Measurements from ENCODE around the gene ADGRG3.

ADGRG3 gene

DNA sequence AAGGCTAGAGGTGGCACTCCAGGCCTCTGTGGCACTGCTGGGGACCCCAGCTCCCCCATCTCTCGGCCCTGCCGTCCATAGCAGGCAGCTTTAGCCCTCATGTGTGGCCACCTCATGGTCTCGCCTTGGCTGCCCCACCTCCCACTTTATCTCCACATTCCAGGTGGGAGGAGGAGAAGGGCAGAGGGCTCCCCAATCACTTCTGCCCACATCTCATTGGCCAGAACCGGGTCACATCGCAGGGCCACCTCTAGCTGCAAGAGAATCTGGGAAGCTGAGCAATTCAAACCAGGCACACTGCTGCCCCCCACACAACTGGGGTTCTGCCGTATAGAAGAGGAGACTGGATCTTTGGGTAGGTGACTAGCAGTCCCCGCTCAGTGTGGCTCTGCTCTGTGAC, 28.1 kb downstream of the ADGRG3 start:
- no peak overlapping the region for H3K4me3 ChIP-seq (ENCODE audit: low read depth, low read length)
- TF ChIP-seq, protein P1, sequence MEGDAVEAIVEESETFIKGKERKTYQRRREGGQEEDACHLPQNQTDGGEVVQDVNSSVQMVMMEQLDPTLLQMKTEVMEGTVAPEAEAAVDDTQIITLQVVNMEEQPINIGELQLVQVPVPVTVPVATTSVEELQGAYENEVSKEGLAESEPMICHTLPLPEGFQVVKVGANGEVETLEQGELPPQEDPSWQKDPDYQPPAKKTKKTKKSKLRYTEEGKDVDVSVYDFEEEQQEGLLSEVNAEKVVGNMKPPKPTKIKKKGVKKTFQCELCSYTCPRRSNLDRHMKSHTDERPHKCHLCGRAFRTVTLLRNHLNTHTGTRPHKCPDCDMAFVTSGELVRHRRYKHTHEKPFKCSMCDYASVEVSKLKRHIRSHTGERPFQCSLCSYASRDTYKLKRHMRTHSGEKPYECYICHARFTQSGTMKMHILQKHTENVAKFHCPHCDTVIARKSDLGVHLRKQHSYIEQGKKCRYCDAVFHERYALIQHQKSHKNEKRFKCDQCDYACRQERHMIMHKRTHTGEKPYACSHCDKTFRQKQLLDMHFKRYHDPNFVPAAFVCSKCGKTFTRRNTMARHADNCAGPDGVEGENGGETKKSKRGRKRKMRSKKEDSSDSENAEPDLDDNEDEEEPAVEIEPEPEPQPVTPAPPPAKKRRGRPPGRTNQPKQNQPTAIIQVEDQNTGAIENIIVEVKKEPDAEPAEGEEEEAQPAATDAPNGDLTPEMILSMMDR (IDR thresholded peaks at IDR 0.05; ENCODE audit: low read depth, low read length): no peak
- in situ Hi-C loops (cut with HindIII; ENCODE audit: low sequenced_read_pairs): no loop called here
- no peak for DNase-seq (ENCODE audit: low read depth, low spot score)

DNA sequence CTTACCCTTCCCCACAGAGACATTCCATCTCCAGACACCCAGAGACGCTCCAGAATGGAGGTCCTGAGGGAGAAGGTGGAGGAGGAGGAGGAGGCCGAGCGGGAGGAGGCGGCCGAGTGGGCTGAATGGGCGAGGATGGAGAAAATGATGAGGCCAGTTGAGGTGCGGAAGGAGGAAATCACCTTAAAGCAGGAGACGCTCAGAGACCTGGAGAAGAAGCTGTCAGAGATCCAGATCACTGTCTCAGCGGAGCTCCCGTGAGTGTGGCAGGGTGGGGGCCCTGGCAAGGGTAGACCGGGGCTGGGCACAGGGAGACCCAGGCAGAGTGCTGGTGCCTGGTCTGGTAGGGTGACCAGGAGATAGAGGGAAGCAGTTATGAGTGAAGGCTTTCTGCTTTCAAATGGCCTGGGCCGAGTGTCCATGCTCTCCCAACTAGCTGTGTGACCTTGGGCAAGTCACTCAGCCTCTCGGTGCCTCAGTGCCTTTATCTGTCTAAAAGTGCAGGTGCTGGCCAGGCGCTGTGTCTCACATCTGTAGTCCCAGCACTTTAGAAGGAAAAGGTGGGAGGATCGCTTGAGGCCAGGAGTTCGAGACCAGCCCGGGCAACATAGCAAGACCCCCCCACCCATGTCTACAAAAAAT, 29.9 kb downstream of the ADGRG3 start:
- TF ChIP-seq, protein P1 (IDR thresholded peaks at IDR 0.05; ENCODE audit: low read depth, low read length): no peak
- in situ Hi-C loops (cut with HindIII; ENCODE audit: low sequenced_read_pairs): no loop called here
- no peak overlapping the region for H3K4me3 ChIP-seq (ENCODE audit: low read depth, low read length)
- DNase-seq (ENCODE audit: low read depth, low spot score): no peak

DNA sequence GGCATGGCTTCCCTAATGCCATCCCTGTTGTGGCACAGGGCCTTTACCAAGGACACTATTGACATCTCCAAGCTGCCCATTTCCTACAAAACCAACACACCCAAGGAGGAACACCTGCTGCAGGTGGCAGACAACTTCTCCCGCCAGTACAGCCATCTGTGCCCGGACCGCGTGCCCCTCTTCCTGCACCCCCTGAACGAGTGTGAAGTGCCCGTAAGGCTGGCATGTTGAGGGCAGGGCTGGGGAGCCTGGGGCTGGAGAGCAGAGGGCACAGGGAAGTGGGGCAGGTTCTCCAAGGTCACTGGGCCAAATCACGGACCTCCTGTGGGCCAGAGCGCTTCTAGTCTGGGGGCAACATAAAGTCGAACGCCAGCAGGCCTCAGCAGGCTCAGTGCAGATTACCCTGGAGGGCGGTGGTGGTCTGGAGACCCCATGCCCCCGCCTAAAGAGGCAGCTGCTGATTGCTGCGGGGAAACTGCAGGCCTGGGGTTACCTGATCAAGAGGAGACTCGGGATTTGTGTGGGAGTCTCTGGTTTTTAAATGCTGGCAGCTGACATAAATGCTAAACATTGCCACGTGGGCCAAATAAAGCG, 30.8 kb downstream of the ADGRG3 start:
- TF ChIP-seq, protein P1 (IDR thresholded peaks at IDR 0.05; ENCODE audit: low read depth, low read length): no peak
- in situ Hi-C loops (cut with HindIII; ENCODE audit: low sequenced_read_pairs): no loop called here
- H3K4me3 ChIP-seq (ENCODE audit: low read depth, low read length): no peak overlapping the region
- no peak for DNase-seq (ENCODE audit: low read depth, low spot score)

DNA sequence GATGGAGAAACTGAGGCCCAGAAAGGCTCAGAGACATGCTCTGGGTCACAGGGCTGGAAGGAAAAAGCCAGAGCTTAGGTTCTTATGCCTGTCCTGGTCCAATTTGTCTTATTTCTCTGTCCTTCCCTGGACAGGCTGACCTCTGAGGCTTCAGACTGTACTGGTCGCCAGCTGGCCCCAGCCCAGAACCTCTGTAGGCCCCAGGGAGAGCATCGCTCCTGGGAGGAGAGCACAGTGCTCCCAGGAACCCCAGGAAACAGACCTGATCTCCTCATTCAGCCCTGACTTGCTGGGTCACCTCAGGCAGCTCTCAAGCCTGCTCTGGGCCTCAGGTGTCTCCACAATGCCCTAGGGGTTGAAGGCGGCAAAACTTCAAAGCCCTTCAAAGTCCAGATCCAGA, 31.4 kb downstream of the ADGRG3 start:
- TF ChIP-seq, protein P1 (IDR thresholded peaks at IDR 0.05; ENCODE audit: low read depth, low read length): no peak
- DNase-seq (ENCODE audit: low read depth, low spot score): no peak
- in situ Hi-C loops (cut with HindIII; ENCODE audit: low sequenced_read_pairs): no loop called here
- no peak overlapping the region for H3K4me3 ChIP-seq (ENCODE audit: low read depth, low read length)

DNA sequence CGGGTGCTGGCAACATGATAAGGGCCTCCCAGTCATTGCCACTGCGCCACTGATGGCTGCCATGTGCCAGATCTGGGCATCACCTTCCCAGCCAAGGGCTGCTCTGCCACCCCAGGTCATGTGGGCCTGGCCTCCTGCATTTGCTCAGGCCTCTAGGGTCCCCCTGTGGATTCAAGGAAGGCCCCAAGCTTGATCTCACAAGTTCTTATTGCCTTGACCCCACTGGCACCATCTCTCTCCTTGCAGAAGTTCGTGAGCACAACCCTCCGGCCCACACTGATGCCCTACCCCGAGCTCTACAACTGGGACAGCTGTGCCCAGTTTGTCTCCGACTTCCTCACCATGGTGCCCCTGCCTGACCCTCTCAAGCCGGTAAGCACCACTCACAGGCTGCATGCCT, 31.8 kb downstream of the ADGRG3 start:
- H3K4me3 ChIP-seq (ENCODE audit: low read depth, low read length): no peak overlapping the region
- DNase-seq (ENCODE audit: low read depth, low spot score): no peak
- TF ChIP-seq, protein P1 (IDR thresholded peaks at IDR 0.05; ENCODE audit: low read depth, low read length): no peak
- in situ Hi-C loops (cut with HindIII; ENCODE audit: low sequenced_read_pairs): no loop called here

DNA sequence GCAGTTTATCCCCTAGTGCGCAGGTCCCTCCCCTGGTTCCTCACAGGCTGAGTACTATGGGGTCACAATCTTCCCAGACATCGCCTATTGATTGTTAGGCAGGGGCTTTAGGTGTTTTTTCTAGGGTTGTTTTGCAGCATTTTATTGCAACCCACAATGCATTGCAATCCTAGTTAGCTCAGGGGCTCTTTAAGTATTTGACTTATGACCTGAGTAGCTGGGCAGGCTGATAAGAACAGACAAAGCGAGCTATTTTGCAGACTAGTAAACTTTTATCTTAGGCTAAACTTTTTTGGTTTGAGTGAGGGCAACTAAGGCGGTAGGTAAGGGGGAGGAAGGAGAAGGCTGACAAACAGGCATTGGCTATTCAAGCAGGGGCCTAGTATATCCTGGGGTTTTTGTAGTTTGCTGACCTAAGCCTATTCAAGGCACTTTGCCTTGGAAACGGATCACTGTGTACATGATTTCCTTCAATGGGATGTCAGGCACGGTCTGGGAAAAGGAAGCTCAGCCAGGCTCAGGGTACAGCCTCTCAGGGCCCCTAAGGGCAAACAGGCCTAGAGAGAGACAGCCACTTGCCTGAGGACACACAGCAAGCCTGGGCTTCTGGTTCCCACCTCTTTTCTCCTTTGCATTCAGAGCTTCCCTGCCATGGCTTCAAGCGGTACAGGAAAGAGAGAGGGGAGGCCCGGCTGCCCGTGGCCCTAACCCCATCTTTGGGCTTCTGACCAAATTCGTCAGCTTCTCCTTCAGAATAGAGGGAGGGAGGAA, 32.9 kb downstream of the ADGRG3 start:
- DNase-seq (ENCODE audit: low read depth, low spot score): no peak
- TF ChIP-seq, protein P1 (IDR thresholded peaks at IDR 0.05; ENCODE audit: low read depth, low read length): no peak
- in situ Hi-C loops (cut with HindIII; ENCODE audit: low sequenced_read_pairs): no loop called here
- H3K4me3 ChIP-seq (ENCODE audit: low read depth, low read length): no peak overlapping the region
